Smooth muscle cell (in vitro differentiated cells): ENCODE measurements around the gene IQGAP2. TPM values are rescaled to one million over a fixed set of nuclear protein-coding genes. Genes with fewer than 3 reads are reported as not detected.

ENCODE experiments used
- DNase-seq: peaks from one replicate; lab custom pipeline; 2025; ENCODE audit not compliant: unreplicated experiment; lab: John Stamatoyannopoulos, UW
- H2AFZ ChIP-seq: fragments of 200-600 bp; sonication (generic); 2 replicates; pipeline ENCODE4 v1.6.0; 2016; ENCODE audit warnings: antibody characterized with exemption, low read depth, mild to moderate bottlenecking
- H3F3A ChIP-seq: fragments of 200-600 bp; sonication (generic); 2 replicates; pipeline ENCODE4 v1.6.0; 2017; ENCODE audit warnings: antibody characterized with exemption, low read depth
- H3K27ac ChIP-seq: fragments of 200-600 bp; sonication (generic); 2 replicates; pipeline ENCODE4 v1.5.1; 2016; ENCODE audit warnings: low read depth, mild to moderate bottlenecking
- H3K27me3 ChIP-seq: fragments of 200-600 bp; sonication (generic); 2 replicates; pipeline ENCODE4 v1.6.1; 2016; ENCODE audit warnings: low read depth, mild to moderate bottlenecking
- H3K36me3 ChIP-seq: fragments of 200-600 bp; sonication (generic); 2 replicates; pipeline ENCODE4 v1.5.1; 2016; ENCODE audit warnings: low read depth
- H3K4me1 ChIP-seq: fragments of 200-600 bp; sonication (generic); 2 replicates; pipeline ENCODE4 v1.5.1; 2016; ENCODE audit warnings: low read depth
- H3K4me2 ChIP-seq: fragments of 200-600 bp; sonication (generic); 2 replicates; pipeline ENCODE4 v1.6.0; 2016; ENCODE audit warnings: mild to moderate bottlenecking
- H3K4me3 ChIP-seq: fragments of 200-600 bp; sonication (generic); 2 replicates; pipeline ENCODE4 v1.5.1; 2016; ENCODE audit warnings: mild to moderate bottlenecking
- H3K79me2 ChIP-seq: fragments of 200-600 bp; sonication (generic); 2 replicates; pipeline ENCODE4 v1.6.0; 2016; ENCODE audit warnings: low read depth, mild to moderate bottlenecking
- H3K9ac ChIP-seq: fragments of 200-600 bp; sonication (generic); 2 replicates; pipeline ENCODE4 v1.6.0; 2016; ENCODE audit warnings: low read depth
- H3K9me3 ChIP-seq: fragments of 200-600 bp; sonication (generic); replicated peaks from 2 replicates; pipeline ENCODE4 v1.5.1; 2016; ENCODE audit warnings: low read depth
- H4K20me1 ChIP-seq: fragments of 200-600 bp; sonication (generic); 2 replicates; pipeline ENCODE4 v1.6.0; 2016; ENCODE audit warnings: low read depth
- CTCF ChIP-seq: fragments of 200-600 bp; sonication (generic); IDR thresholded peaks from 2 replicates; pipeline ENCODE4 v1.5.1; 2017; ENCODE audit warnings: borderline replicate concordance, mild to moderate bottlenecking, antibody characterized with exemption; ENCODE audit not compliant: insufficient read depth, poor library complexity, severe bottlenecking
- WGBS: methylation state at CpG from one replicate; pipeline ENCODE4 v1.1.7; 2016; ENCODE audit warnings: low lambda C conversion rate; 5-methylcytosine and 5-hydroxymethylcytosine counted together
- polyA plus RNA-seq: library from polyadenylated mRNA; unstranded; fragments of >200 nt; fragmentation: Nextera tagmentation; extraction: Ambion mirVana; gene quantifications from 2 replicates; pipeline ENCODE4 v1.2.1, GENCODE V29; 2016
- total RNA-seq: library from RNA; depleted of rRNA; stranded (reverse); fragments of >200 nt; gene quantifications from 2 replicates; pipeline ENCODE4 v1.2.3, GENCODE V29; 2014

IQGAP2 gene
- total and polyA plus RNA-seq, 2 experiments from 2014 or later: 7.3 to 16.6 TPM

GRCh38 chr5:76617675-76618074 is 214.6 kb downstream of the IQGAP2 start:
- H3K27ac ChIP-seq: no peak overlapping the region
- H3K4me3 ChIP-seq: no peak overlapping the region
- no peaks in the 10 kb centered on the region for H3K9me3 ChIP-seq
- H3K9ac ChIP-seq: no peak overlapping the region
- no peak overlapping the region for H2AFZ ChIP-seq
- H3K4me2 ChIP-seq: no peak overlapping the region
- no peaks in the 10 kb centered on the region for H3F3A ChIP-seq
- H3K4me1 ChIP-seq: peaks cover 2% of the 10 kb centered on the region
- TF ChIP-seq CTCF: no peak
- no peaks in the 10 kb centered on the region for H3K27me3 ChIP-seq
- DNase-seq: no peak
- H3K36me3 ChIP-seq: no peaks in the 10 kb centered on the region
- 76% methylated on average over 4 of the region's 4 CpGs for WGBS
- no peaks in the 10 kb centered on the region for H4K20me1 ChIP-seq
- H3K79me2 ChIP-seq: no peaks in the 10 kb centered on the region

GRCh38 chr5:76620166-76620565 is 217.1 kb downstream of the IQGAP2 start:
- Histone ChIP-seq H3K4me3 (no peak overlapping the region), H2AFZ (no peak overlapping the region), H3K9me3 (no peaks in the 10 kb centered on the region), H3K4me2 (no peak overlapping the region), H3K4me1 (peaks cover 7% of the 10 kb centered on the region), H3K27me3 (no peaks in the 10 kb centered on the region), H3K79me2 (no peaks in the 10 kb centered on the region), H4K20me1 (no peaks in the 10 kb centered on the region), H3K27ac (no peak overlapping the region), H3K9ac (no peak overlapping the region), H3K36me3 (no peaks in the 10 kb centered on the region), H3F3A (no peaks in the 10 kb centered on the region)
- no peak for DNase-seq
- WGBS: 92% methylated on average over 5 of the region's 5 CpGs
- TF ChIP-seq CTCF: no peak

GRCh38 chr5:76622076-76622475 is 219.0 kb downstream of the IQGAP2 start:
- Histone ChIP-seq H3K36me3 (no peaks in the 10 kb centered on the region), H4K20me1 (no peaks in the 10 kb centered on the region), H3K9me3 (no peaks in the 10 kb centered on the region), H3F3A (no peaks in the 10 kb centered on the region), H3K4me3 (no peak overlapping the region), H3K9ac (no peak overlapping the region), H3K27me3 (no peaks in the 10 kb centered on the region), H3K4me2 (no peak overlapping the region), H3K79me2 (no peaks in the 10 kb centered on the region), H2AFZ (no peak overlapping the region), H3K4me1 (peaks cover 7% of the 10 kb centered on the region), H3K27ac (no peak overlapping the region)
- TF ChIP-seq CTCF: no peak
- 90% methylated on average over 5 of the region's 5 CpGs for WGBS
- DNase-seq: no peak

- Histone ChIP-seq H3K4me3 (no peak within 1 kb of the TSS), H3K27ac (no peak within 1 kb of the TSS), H3K27me3 (no peaks in the 10 kb centered on the region), H3F3A (no peaks in the 10 kb centered on the region), H4K20me1 (no peaks in the 10 kb centered on the region), H3K9me3 (no peaks in the 10 kb centered on the region), H2AFZ (peak within 1 kb of the TSS; percentile 58), H3K79me2 (no peaks in the 10 kb centered on the region), H3K4me1 (peaks cover 7% of the 10 kb centered on the region), H3K9ac (no peak within 1 kb of the TSS), H3K36me3 (no peaks in the 10 kb centered on the region), H3K4me2 (peak within 1 kb of the TSS; percentile 14)
- no peak for DNase-seq
- WGBS: 23% methylated on average over 7 of the region's 7 CpGs
- no peak for TF ChIP-seq CTCF
These were observed 220.0 kb downstream of the IQGAP2 start, which contains the start of gene F2RL2 for GRCh38 chr5:76622973-76623596. Gene F2RL2 (minus strand): TSS chr5:76623403. CDS start chr5:76623230, 173 bp downstream.
